ENCODE data around the gene ACAD8.

The ACAD8 gene

DNA sequence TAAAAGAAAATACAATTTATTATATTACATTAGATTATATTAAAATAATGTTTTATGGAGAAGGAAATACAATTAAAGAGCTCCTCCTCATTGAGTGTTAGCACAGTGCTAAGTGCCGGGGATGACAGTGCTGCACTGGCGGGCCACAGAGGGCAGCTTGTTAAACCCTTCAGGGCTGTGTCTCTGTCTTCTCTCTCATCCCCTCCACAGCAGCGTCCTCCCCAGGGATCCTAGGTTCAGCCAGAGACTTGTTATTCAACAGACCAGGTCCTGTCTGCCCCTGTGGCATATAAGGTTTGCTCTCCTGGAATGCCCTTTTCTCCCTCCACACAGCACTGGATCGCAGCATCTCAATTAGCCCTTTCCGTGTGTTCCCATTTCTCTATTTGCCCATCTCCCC lies 14.4 kb upstream of the ACAD8 start:
- no peak for ATAC-seq
- no peak for TF ChIP-seq ZNF70 (CRISPR knock-in tag; IDR thresholded peaks at IDR 0.05)
- no peak for TF ChIP-seq ARNTL (CRISPR knock-in tag; IDR thresholded peaks at IDR 0.05; ENCODE audit: borderline replicate concordance, low read depth)
- TF ChIP-seq TOX (CRISPR knock-in tag; IDR thresholded peaks at IDR 0.05; ENCODE audit: borderline replicate concordance): no peak
- no peak for TF ChIP-seq ZNF8 (CRISPR knock-in tag; IDR thresholded peaks at IDR 0.05)
- no peak for TF ChIP-seq CSRNP3 (CRISPR knock-in tag; IDR thresholded peaks at IDR 0.05)
- TF ChIP-seq, protein P1, sequence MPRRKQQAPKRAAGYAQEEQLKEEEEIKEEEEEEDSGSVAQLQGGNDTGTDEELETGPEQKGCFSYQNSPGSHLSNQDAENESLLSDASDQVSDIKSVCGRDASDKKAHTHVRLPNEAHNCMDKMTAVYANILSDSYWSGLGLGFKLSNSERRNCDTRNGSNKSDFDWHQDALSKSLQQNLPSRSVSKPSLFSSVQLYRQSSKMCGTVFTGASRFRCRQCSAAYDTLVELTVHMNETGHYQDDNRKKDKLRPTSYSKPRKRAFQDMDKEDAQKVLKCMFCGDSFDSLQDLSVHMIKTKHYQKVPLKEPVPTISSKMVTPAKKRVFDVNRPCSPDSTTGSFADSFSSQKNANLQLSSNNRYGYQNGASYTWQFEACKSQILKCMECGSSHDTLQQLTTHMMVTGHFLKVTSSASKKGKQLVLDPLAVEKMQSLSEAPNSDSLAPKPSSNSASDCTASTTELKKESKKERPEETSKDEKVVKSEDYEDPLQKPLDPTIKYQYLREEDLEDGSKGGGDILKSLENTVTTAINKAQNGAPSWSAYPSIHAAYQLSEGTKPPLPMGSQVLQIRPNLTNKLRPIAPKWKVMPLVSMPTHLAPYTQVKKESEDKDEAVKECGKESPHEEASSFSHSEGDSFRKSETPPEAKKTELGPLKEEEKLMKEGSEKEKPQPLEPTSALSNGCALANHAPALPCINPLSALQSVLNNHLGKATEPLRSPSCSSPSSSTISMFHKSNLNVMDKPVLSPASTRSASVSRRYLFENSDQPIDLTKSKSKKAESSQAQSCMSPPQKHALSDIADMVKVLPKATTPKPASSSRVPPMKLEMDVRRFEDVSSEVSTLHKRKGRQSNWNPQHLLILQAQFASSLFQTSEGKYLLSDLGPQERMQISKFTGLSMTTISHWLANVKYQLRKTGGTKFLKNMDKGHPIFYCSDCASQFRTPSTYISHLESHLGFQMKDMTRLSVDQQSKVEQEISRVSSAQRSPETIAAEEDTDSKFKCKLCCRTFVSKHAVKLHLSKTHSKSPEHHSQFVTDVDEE (CRISPR knock-in tag; IDR thresholded peaks at IDR 0.05): no peak
- TF ChIP-seq ZC3H10 (CRISPR knock-in tag; IDR thresholded peaks at IDR 0.05): no peak
- no peak for TF ChIP-seq BACH2 (CRISPR knock-in tag; IDR thresholded peaks at IDR 0.05; ENCODE audit: borderline replicate concordance)
- no peak for TF ChIP-seq ZNF565 (CRISPR knock-in tag; conservative IDR thresholded peaks at IDR 0.05; ENCODE audit: low read depth)
- TF ChIP-seq POU6F1 (CRISPR knock-in tag; IDR thresholded peaks at IDR 0.05; ENCODE audit: borderline replicate concordance, low read depth): no peak
- no peak for TF ChIP-seq ZFP3 (CRISPR knock-in tag; IDR thresholded peaks at IDR 0.05)
- TF ChIP-seq, protein P2, sequence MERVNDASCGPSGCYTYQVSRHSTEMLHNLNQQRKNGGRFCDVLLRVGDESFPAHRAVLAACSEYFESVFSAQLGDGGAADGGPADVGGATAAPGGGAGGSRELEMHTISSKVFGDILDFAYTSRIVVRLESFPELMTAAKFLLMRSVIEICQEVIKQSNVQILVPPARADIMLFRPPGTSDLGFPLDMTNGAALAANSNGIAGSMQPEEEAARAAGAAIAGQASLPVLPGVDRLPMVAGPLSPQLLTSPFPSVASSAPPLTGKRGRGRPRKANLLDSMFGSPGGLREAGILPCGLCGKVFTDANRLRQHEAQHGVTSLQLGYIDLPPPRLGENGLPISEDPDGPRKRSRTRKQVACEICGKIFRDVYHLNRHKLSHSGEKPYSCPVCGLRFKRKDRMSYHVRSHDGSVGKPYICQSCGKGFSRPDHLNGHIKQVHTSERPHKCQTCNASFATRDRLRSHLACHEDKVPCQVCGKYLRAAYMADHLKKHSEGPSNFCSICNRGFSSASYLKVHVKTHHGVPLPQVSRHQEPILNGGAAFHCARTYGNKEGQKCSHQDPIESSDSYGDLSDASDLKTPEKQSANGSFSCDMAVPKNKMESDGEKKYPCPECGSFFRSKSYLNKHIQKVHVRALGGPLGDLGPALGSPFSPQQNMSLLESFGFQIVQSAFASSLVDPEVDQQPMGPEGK (CRISPR knock-in tag; IDR thresholded peaks at IDR 0.05; ENCODE audit: borderline replicate concordance): no peak
- no peak for TF ChIP-seq ISL1 (CRISPR knock-in tag; IDR thresholded peaks at IDR 0.05)
- no peak for TF ChIP-seq SNAI2 (CRISPR knock-in tag; IDR thresholded peaks at IDR 0.05)
- no peak for TF ChIP-seq TCF4 (CRISPR knock-in tag; IDR thresholded peaks at IDR 0.05; ENCODE audit: borderline replicate concordance)
- TF ChIP-seq OSR1 (CRISPR knock-in tag; IDR thresholded peaks at IDR 0.05): no peak
- TF ChIP-seq ESRRG (CRISPR knock-in tag; IDR thresholded peaks at IDR 0.05): no peak

DNA sequence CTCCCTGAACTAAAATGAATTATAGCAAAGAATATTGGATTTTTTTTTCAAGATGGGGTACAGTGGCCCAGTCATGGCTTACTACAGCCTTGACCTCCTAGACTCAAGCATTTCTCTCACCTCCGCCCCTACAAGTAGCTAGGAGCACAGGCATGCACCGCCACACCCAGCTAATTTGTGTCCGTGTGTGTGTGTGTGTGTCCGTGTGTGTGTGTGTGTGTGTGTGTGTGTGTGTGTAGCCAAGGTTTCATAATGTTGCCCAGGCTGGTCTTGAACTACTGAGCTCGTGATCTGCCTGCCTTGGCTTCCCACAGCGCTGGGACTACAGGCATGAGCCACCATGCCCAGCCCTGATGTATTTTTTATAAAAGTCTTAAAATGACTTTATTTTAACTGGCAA lies 12.8 kb upstream of the ACAD8 start:
- ATAC-seq: no peak
- TF ChIP-seq ZNF565 (CRISPR knock-in tag; conservative IDR thresholded peaks at IDR 0.05; ENCODE audit: low read depth): no peak
- TF ChIP-seq, protein P3, sequence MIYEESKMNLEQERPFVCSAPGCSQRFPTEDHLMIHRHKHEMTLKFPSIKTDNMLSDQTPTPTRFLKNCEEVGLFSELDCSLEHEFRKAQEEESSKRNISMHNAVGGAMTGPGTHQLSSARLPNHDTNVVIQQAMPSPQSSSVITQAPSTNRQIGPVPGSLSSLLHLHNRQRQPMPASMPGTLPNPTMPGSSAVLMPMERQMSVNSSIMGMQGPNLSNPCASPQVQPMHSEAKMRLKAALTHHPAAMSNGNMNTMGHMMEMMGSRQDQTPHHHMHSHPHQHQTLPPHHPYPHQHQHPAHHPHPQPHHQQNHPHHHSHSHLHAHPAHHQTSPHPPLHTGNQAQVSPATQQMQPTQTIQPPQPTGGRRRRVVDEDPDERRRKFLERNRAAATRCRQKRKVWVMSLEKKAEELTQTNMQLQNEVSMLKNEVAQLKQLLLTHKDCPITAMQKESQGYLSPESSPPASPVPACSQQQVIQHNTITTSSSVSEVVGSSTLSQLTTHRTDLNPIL (CRISPR knock-in tag; IDR thresholded peaks at IDR 0.05; ENCODE audit: low read depth): no peak
- TF ChIP-seq, protein P2 (CRISPR knock-in tag; IDR thresholded peaks at IDR 0.05; ENCODE audit: borderline replicate concordance): no peak
- no peak for TF ChIP-seq ZC3H10 (CRISPR knock-in tag; IDR thresholded peaks at IDR 0.05)
- no peak for TF ChIP-seq ISL1 (CRISPR knock-in tag; IDR thresholded peaks at IDR 0.05)
- no peak for TF ChIP-seq ESRRG (CRISPR knock-in tag; IDR thresholded peaks at IDR 0.05)
- TF ChIP-seq TCF4 (CRISPR knock-in tag; IDR thresholded peaks at IDR 0.05; ENCODE audit: borderline replicate concordance): no peak
- TF ChIP-seq BACH2 (CRISPR knock-in tag; IDR thresholded peaks at IDR 0.05; ENCODE audit: borderline replicate concordance): no peak
- no peak for TF ChIP-seq ZNF8 (CRISPR knock-in tag; IDR thresholded peaks at IDR 0.05)
- TF ChIP-seq SNAI2 (CRISPR knock-in tag; IDR thresholded peaks at IDR 0.05): no peak
- no peak for TF ChIP-seq RARB (CRISPR knock-in tag; IDR thresholded peaks at IDR 0.05)
- no peak for TF ChIP-seq ZFP30 (CRISPR knock-in tag; IDR thresholded peaks at IDR 0.05)
- TF ChIP-seq ZFP3 (CRISPR knock-in tag; IDR thresholded peaks at IDR 0.05): no peak

All from SK-N-SH treated with all-trans-retinoic acid at 6 μM for 48 hours (cell line).